HG03469 (cell line): Measurements from ENCODE around the gene GATA5.

Source experiments
- ATAC-seq: cut with Tn5 transposase; IDR thresholded peaks from one replicate; pipeline ENCODE4 v1.9.1; 2021; ENCODE audit warnings: mild to moderate bottlenecking, moderate library complexity, moderate number of reproducible peaks; ENCODE audit not compliant: unreplicated experiment

GATA5 gene

GRCh38 chr20:62489186-62489931 is 13.6 kb upstream of the GATA5 start:
- no peak for ATAC-seq

GRCh38 chr20:62488470-62488869 is 12.7 kb upstream of the GATA5 start:
- ATAC-seq = no peak

- no peak for ATAC-seq
Observed at GRCh38 chr20:62487561-62488354, 12.0 kb upstream of the GATA5 start.

GRCh38 chr20:62487118-62487517 is 11.3 kb upstream of the GATA5 start:
- no peak for ATAC-seq

GRCh38 chr20:62486484-62486883 is 10.7 kb upstream of the GATA5 start:
- ATAC-seq = no peak

GRCh38 chr20:62485701-62486089 is 9.9 kb upstream of the GATA5 start:
- ATAC-seq = no peak

GRCh38 chr20:62485062-62485700 is 9.4 kb upstream of the GATA5 start:
- no peak for ATAC-seq

GRCh38 chr20:62484478-62484877 is 8.7 kb upstream of the GATA5 start:
- no peak for ATAC-seq

GRCh38 chr20:62483613-62484458 is 8.0 kb upstream of the GATA5 start:
- no peak for ATAC-seq

GRCh38 chr20:62482974-62483373 is 7.2 kb upstream of the GATA5 start:
- ATAC-seq = no peak

- no peak for ATAC-seq
Observed at GRCh38 chr20:62482146-62482809, 6.5 kb upstream of the GATA5 start.

- no peak for ATAC-seq
Observed at GRCh38 chr20:62481425-62482145, 5.8 kb upstream of the GATA5 start.

GRCh38 chr20:62480318-62480717 is 4.5 kb upstream of the GATA5 start:
- ATAC-seq = no peak

GRCh38 chr20:62479656-62480055 is 3.9 kb upstream of the GATA5 start:
- no peak for ATAC-seq

GRCh38 chr20:62479156-62479555 is 3.4 kb upstream of the GATA5 start:
- no peak for ATAC-seq

GRCh38 chr20:62477669-62478455 is 2.1 kb upstream of the GATA5 start:
- no peak for ATAC-seq

- ATAC-seq = no peak
Observed at GRCh38 chr20:62476056-62476838, 452 bp upstream of the GATA5 start.
